CD4-positive, alpha-beta T cell (primary cell): ENCODE data around the gene THBS4. TPM values are rescaled to one million over a fixed set of nuclear protein-coding genes. Genes with fewer than 3 reads are reported as not detected.

Source experiments
- ATAC-seq: fragments of 200-7000 bp; cut with Tn5 transposase; one replicate; pipeline ENCODE4 v1.10.0; 2022; ENCODE audit warnings: mild to moderate bottlenecking; ENCODE audit not compliant: poor library complexity
- CTCF ChIA-PET: fragments of 350-600 bp; sonication (Branson Sonifier 250); formaldehyde crosslinking; loops from one replicate; lab custom pipeline; 2021; ENCODE audit warnings: antibody characterized with exemption, inconsistent platforms; lab: Charles Lee
- POLR2A ChIA-PET: fragments of 350-600 bp; sonication (Branson Sonifier 250); formaldehyde crosslinking; loops from one replicate; lab custom pipeline; 2021; ENCODE audit warnings: antibody characterized with exemption, inconsistent platforms; lab: Charles Lee
- DNase-seq, 14 experiments: peaks; one replicate each; pipeline ENCODE4 v3.0.0-alpha.2; 2013 to 2020; ENCODE audit warnings: mixed read lengths in 2 of 14
- H3K27ac ChIP-seq, 2 donors: one replicate each; pipeline versions ENCODE4 v1.5.1 to v1.7.0; 2013; ENCODE audit warnings: low read length in 2 of 2, low read depth in 1 of 2, mild to moderate bottlenecking in 1 of 2
- H3K27me3 ChIP-seq, 2 experiments: 1 replicate in 1 of 2; 2 replicates in 1 of 2; pipeline versions ENCODE4 v1.6.1 to v1.7.0; 2013; ENCODE audit warnings: low read length in 2 of 2, control low read depth in 1 of 2, mild to moderate bottlenecking in 1 of 2, moderate library complexity in 1 of 2; ENCODE audit not compliant: insufficient read depth in 2 of 2, control insufficient read depth in 1 of 2
- H3K36me3 ChIP-seq: one replicate; pipeline ENCODE4 v1.6.1; 2013; ENCODE audit warnings: low read length, control low read depth; ENCODE audit not compliant: insufficient read depth
- H3K4me1 ChIP-seq: one replicate; pipeline ENCODE4 v1.6.1; 2013; ENCODE audit warnings: low read length, control low read depth; ENCODE audit not compliant: insufficient read depth
- H3K4me3 ChIP-seq: one replicate; pipeline ENCODE4 v1.5.1; 2013; ENCODE audit warnings: mild to moderate bottlenecking, low read length, moderate library complexity
- H3K9me3 ChIP-seq, 2 experiments: 1 replicate in 1 of 2; 2 replicates in 1 of 2; pipeline versions ENCODE4 v1.6.1 to v1.7.0; 2013; ENCODE audit warnings: low read length in 2 of 2, mild to moderate bottlenecking in 2 of 2, control low read depth in 1 of 2, moderate library complexity in 1 of 2; ENCODE audit not compliant: control insufficient read depth in 1 of 2, insufficient read depth in 1 of 2
- H3K27ac Mint-ChIP-seq: one replicate; pipeline ENCODE4 v1.8.0; 2020; ENCODE audit warnings: mixed read lengths
- H3K27me3 Mint-ChIP-seq: one replicate; pipeline ENCODE4 v1.8.0; 2021; ENCODE audit warnings: mixed read lengths
- H3K36me3 Mint-ChIP-seq: one replicate; pipeline ENCODE4 v1.8.0; 2021; ENCODE audit warnings: low read depth, mixed read lengths
- H3K4me1 Mint-ChIP-seq: one replicate; pipeline ENCODE4 v1.8.0; 2021; ENCODE audit warnings: low read depth, mixed read lengths
- H3K4me3 Mint-ChIP-seq: one replicate; pipeline ENCODE4 v1.8.0; 2020; ENCODE audit warnings: mild to moderate bottlenecking, mixed read lengths
- H3K9me3 Mint-ChIP-seq: one replicate; pipeline ENCODE4 v1.8.0; 2020; ENCODE audit warnings: mixed read lengths
- CTCF ChIP-seq: fragments of 200-600 bp; IDR thresholded peaks from one replicate; pipeline ENCODE4 v1.8.0; 2022; ENCODE audit warnings: antibody characterized with exemption, mild to moderate bottlenecking
- intact Hi-C, 2 experiments: fragments of 100-400 bp; cut with DNase I in 1 of 2; cut with micrococcal nuclease in 1 of 2; formaldehyde crosslinking; loops; one replicate each; pipeline versions ENCODE4 v1.15.1 to v1.9.0; 2023 to 2025; cut with DNase I, micrococcal nuclease
- total RNA-seq, 174 experiments: library from RNA in 2 of 174; stranded (reverse) in 2 of 174; gene quantifications; one replicate each; pipeline ENCODE4 v1.2.3 and lab custom pipeline; 2021 to 2026

The THBS4 gene
- total RNA-seq, 2 experiments from 2014 or later = 0.47 to 0.85 TPM

GRCh38 chr5:80078921-80079320 lies 43.8 kb downstream of the THBS4 start:
- intact Hi-C loops = no loop called here
- Histone ChIP-seq H3K27ac (no peak overlapping the region), H3K27me3 (no peaks in the 10 kb centered on the region), H3K9me3 (no peaks in the 10 kb centered on the region), H3K4me1 (peaks cover 10% of the 10 kb centered on the region), H3K36me3 (peaks cover 18% of the 10 kb centered on the region), H3K4me3 (no peak overlapping the region)
- DNase-seq (no peak), ATAC-seq (no peak)
- Mint-ChIP-seq H3K4me3 (no peak overlapping the region), H3K36me3 (peaks cover 46% of the 10 kb centered on the region), H3K27ac (no peak overlapping the region), H3K9me3 (no peaks in the 10 kb centered on the region), H3K27me3 (no peaks in the 10 kb centered on the region), H3K4me1 (peaks cover 16% of the 10 kb centered on the region)
- ChIA-PET CTCF (no interaction called here), POLR2A (no interaction called here)
- no peak for TF ChIP-seq CTCF

GRCh38 chr5:80082281-80082680 lies 47.1 kb downstream of the THBS4 start:
- H3K4me1 ChIP-seq = peaks cover 10% of the 10 kb centered on the region
- TF ChIP-seq CTCF = no peak
- H3K4me3 ChIP-seq = peak overlapping the region; percentile 39
- Mint-ChIP-seq H3K27ac (no peak overlapping the region), H3K4me1 (peaks cover 16% of the 10 kb centered on the region), H3K9me3 (no peaks in the 10 kb centered on the region), H3K27me3 (no peaks in the 10 kb centered on the region), H3K4me3 (no peak overlapping the region), H3K36me3 (peaks cover 32% of the 10 kb centered on the region)
- H3K36me3 ChIP-seq = peaks cover 16% of the 10 kb centered on the region
- DNase-seq (no peak), ATAC-seq (no peak)
- H3K27ac ChIP-seq = no peak overlapping the region
- intact Hi-C loops = loop anchor here (2.0 to 10.0 kb wide), 6 partner anchors 157 to 380 kb away; partner anchors contain the start of gene ZFYVE16 (in 1 of the 2)
- no peaks in the 10 kb centered on the region for H3K9me3 ChIP-seq
- POLR2A ChIA-PET = no interaction called here
- CTCF ChIA-PET = interaction anchor here (2.0 kb wide), 1 partner anchor 8 kb away, joined by 9 read pairs; no protein-coding TSS in a partner anchor
- no peaks in the 10 kb centered on the region for H3K27me3 ChIP-seq

- Mint-ChIP-seq H3K4me1 (peaks cover 16% of the 10 kb centered on the region), H3K27me3 (no peaks in the 10 kb centered on the region), H3K4me3 (peak overlapping the region; percentile 89), H3K9me3 (no peaks in the 10 kb centered on the region), H3K36me3 (peaks cover 29% of the 10 kb centered on the region), H3K27ac (peak overlapping the region; percentile 71)
- H3K36me3 ChIP-seq = peaks cover 14% of the 10 kb centered on the region
- H3K27me3 ChIP-seq = no peaks in the 10 kb centered on the region
- DNase-seq (peak in 10 of 14 experiments; percentile 25 to 77 (median 46)), ATAC-seq (peak; percentile 65)
- ChIA-PET CTCF (interaction anchor here (0.7 to 2.5 kb wide), 9 partner anchors 9 to 225 kb away, joined by 3 to 20 read pairs (median 7); no protein-coding TSS in a partner anchor), POLR2A (interaction anchor here (1.2 to 1.6 kb wide), 2 partner anchors 172 to 204 kb away, joined by 3 to 9 read pairs; partner anchors contain the start of gene SERINC5)
- H3K9me3 ChIP-seq = no peaks in the 10 kb centered on the region
- H3K4me1 ChIP-seq = peaks cover 10% of the 10 kb centered on the region
- no peak overlapping the region for H3K27ac ChIP-seq
- peak overlapping the region; percentile 39 for H3K4me3 ChIP-seq
- intact Hi-C loops = loop anchor here (1.0 to 10.0 kb wide), 7 partner anchors 157 to 380 kb away; partner anchors contain the start of gene ZFYVE16 (in 1 of the 2)
- peak; percentile 82 for TF ChIP-seq CTCF
These were observed 47.6 kb downstream of the THBS4 start for GRCh38 chr5:80082731-80083100.
